Fibroblast of pulmonary artery (primary cell): ENCODE data around the gene CSRP1.

ENCODE experiments used
- DNase-seq: peaks from one replicate; pipeline ENCODE4 v3.0.0-alpha.2; 2010; ENCODE audit warnings: low read depth
- H3K4me3 ChIP-seq: replicated peaks from 2 replicates; pipeline ENCODE4 v1.5.1; 2011; ENCODE audit warnings: low read depth, mild to moderate bottlenecking, control low read depth, low read length, moderate library complexity
- CTCF ChIP-seq: IDR thresholded peaks from 2 replicates; pipeline ENCODE4 v1.5.1; 2011; ENCODE audit warnings: mild to moderate bottlenecking, control low read depth, low read length, inconsistent platforms; ENCODE audit errors: missing control alignments

CSRP1 gene

GRCh38 chr1:201454608-201455007 is 52.3 kb downstream of the CSRP1 start:
- TF ChIP-seq CTCF = no peak
- H3K4me3 ChIP-seq = no peak overlapping the region
- DNase-seq = no peak

- H3K4me3 ChIP-seq = no peak overlapping the region
- TF ChIP-seq CTCF = no peak
These were observed 54.1 kb downstream of the CSRP1 start for GRCh38 chr1:201452866-201453265.

GRCh38 chr1:201450721-201451291 is 56.1 kb downstream of the CSRP1 start:
- no peak for TF ChIP-seq CTCF
- DNase-seq = peak; percentile 97
- H3K4me3 ChIP-seq = no peak overlapping the region

More at GRCh38 chr1:201452866-201453265, 54.1 kb downstream of the CSRP1 start:
- no peak for DNase-seq

- DNase-seq = no peak
- no peak for TF ChIP-seq CTCF
- H3K4me3 ChIP-seq = no peak overlapping the region
These were observed 57.9 kb downstream of the CSRP1 start for GRCh38 chr1:201448990-201449389.

- peak; percentile 82 for TF ChIP-seq CTCF
- DNase-seq = peak; percentile 82
- H3K4me3 ChIP-seq = no peak overlapping the region
These were observed 58.7 kb downstream of the CSRP1 start for GRCh38 chr1:201447903-201448871.

GRCh38 chr1:201445310-201445709 is 61.6 kb downstream of the CSRP1 start:
- no peak for TF ChIP-seq CTCF
- no peak overlapping the region for H3K4me3 ChIP-seq
- no peak for DNase-seq
